ENCODE data around the gene CHI3L1.

Gene CHI3L1

DNA sequence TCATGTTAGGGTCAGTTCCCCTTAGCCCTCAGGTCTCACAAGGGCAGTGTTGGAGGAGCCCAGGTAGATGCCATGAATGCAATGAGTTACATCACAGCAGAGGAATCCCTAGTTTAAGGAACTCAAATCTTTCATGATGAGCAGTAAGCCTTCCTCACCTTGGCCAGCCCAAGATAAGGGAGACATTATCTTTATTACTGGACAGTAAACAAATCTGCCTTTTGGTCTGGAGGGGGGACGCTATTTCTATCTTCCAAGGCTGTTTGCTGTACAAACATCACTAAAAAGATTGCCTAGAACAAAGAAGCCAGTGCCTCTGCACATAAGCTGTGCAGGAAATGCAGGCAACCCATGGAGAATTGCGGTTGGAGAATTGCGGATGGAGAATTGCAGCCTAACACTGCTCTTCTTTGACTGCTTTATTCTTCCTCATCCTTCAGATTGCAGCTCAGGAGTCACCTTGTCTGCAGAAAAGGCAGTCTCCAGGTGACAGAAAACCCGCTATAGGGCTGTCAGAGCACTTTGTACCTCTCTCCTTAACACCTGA is 2.3 kb upstream of the CHI3L1 start:
- H3K27me3 ChIP-seq (ENCODE audit: control insufficient read depth, insufficient read depth, low read length), result no peaks in the 10 kb centered on the region
- no peak overlapping the region for H3K9ac ChIP-seq
- TF ChIP-seq CTCF (IDR thresholded peaks at IDR 0.05), result no peak
- H2AFZ ChIP-seq, result no peak overlapping the region
- H3K4me2 ChIP-seq (ENCODE audit: low read length), result no peak overlapping the region
- no peak overlapping the region for H3K27ac ChIP-seq
- H3K9me3 ChIP-seq (ENCODE audit: control insufficient read depth, low read length), result no peaks in the 10 kb centered on the region
- no peaks in the 10 kb centered on the region for H3K4me1 ChIP-seq
- H3K79me2 ChIP-seq, result no peaks in the 10 kb centered on the region
- H3K4me3 ChIP-seq (ENCODE audit: low read depth, low read length), result no peak overlapping the region
- H3K36me3 ChIP-seq (ENCODE audit: control insufficient read depth, insufficient read depth, low read length), result no peaks in the 10 kb centered on the region

DNA sequence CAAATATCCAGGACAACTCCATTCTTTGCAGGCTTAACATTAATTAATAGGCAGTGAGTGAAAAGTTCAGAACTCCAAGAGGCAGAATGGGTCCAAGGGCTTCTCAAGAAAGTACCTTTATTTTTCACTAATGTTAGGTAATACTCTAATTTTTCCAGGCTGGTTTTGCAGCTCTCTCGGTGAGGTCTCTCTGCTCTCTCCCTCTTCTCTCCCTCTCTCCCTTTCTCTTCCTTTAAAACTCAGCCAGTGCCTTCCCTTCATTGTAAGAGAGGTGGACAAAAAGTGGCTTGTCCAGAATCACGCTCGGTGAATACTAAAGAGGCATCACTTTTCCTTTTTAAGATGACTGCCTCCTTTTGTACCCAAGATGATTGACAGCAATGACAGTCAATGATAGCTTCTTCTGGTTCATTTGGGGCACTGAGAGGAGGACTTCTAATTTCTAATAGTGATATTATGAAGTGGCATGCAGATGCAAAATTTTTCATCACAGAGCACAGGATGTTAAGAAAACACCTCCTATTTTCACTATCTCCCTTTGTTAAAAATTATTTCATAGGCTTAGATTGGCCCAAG is 1.3 kb upstream of the CHI3L1 start:
- H3K36me3 ChIP-seq (ENCODE audit: control insufficient read depth, insufficient read depth, low read length), result no peaks in the 10 kb centered on the region
- H3K4me2 ChIP-seq (ENCODE audit: low read length), result no peak overlapping the region
- H3K4me3 ChIP-seq (ENCODE audit: low read depth, low read length), result no peak overlapping the region
- no peak overlapping the region for H3K9ac ChIP-seq
- H3K4me1 ChIP-seq, result no peaks in the 10 kb centered on the region
- no peaks in the 10 kb centered on the region for H3K9me3 ChIP-seq (ENCODE audit: control insufficient read depth, low read length)
- no peak for TF ChIP-seq CTCF (IDR thresholded peaks at IDR 0.05)
- no peaks in the 10 kb centered on the region for H3K79me2 ChIP-seq
- H3K27ac ChIP-seq, result no peak overlapping the region
- no peak overlapping the region for H2AFZ ChIP-seq
- no peaks in the 10 kb centered on the region for H3K27me3 ChIP-seq (ENCODE audit: control insufficient read depth, insufficient read depth, low read length)

DNA sequence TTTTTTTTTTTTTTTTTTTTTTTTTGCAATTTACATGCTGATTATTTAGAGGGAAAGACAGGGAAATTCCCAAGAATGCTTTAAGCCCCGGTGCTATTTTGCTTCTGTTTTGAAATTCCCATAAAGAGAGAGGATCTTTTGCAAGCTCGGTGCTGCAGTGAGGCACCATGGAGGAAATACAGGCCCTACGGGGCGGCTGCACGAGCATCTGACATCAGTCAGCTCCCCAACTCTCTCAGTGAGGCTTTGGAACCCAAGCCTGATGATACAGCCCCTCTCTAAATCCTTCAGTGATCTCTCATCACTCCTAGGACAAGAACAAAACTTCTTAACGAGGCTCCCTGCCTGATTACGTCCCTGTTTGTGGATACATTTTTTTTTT is 791 bp upstream of the CHI3L1 start:
- Histone ChIP-seq H3K4me2 (ENCODE audit: low read length) (no peak overlapping the region), H2AFZ (no peak overlapping the region), H3K4me3 (ENCODE audit: low read depth, low read length) (no peak overlapping the region), H3K27ac (no peak overlapping the region), H3K4me1 (no peaks in the 10 kb centered on the region), H3K9ac (no peak overlapping the region), H3K9me3 (ENCODE audit: control insufficient read depth, low read length) (no peaks in the 10 kb centered on the region), H3K36me3 (ENCODE audit: control insufficient read depth, insufficient read depth, low read length) (no peaks in the 10 kb centered on the region), H3K27me3 (ENCODE audit: control insufficient read depth, insufficient read depth, low read length) (no peaks in the 10 kb centered on the region), H3K79me2 (no peaks in the 10 kb centered on the region)
- no peak for TF ChIP-seq CTCF (IDR thresholded peaks at IDR 0.05)

- no peak overlapping the region for H3K9ac ChIP-seq
- no peaks in the 10 kb centered on the region for H3K9me3 ChIP-seq (ENCODE audit: control insufficient read depth, low read length)
- H3K4me2 ChIP-seq (ENCODE audit: low read length), result no peak overlapping the region
- TF ChIP-seq CTCF (IDR thresholded peaks at IDR 0.05), result no peak
- no peaks in the 10 kb centered on the region for H3K4me1 ChIP-seq
- no peak overlapping the region for H2AFZ ChIP-seq
- no peak overlapping the region for H3K4me3 ChIP-seq (ENCODE audit: low read depth, low read length)
- no peak overlapping the region for H3K27ac ChIP-seq
- H3K79me2 ChIP-seq, result no peaks in the 10 kb centered on the region
- H3K36me3 ChIP-seq (ENCODE audit: control insufficient read depth, insufficient read depth, low read length), result no peaks in the 10 kb centered on the region
- no peaks in the 10 kb centered on the region for H3K27me3 ChIP-seq (ENCODE audit: control insufficient read depth, insufficient read depth, low read length)
Measured at GRCh38 chr1:203186091-203186445, 436 bp downstream of the CHI3L1 start.

DNA sequence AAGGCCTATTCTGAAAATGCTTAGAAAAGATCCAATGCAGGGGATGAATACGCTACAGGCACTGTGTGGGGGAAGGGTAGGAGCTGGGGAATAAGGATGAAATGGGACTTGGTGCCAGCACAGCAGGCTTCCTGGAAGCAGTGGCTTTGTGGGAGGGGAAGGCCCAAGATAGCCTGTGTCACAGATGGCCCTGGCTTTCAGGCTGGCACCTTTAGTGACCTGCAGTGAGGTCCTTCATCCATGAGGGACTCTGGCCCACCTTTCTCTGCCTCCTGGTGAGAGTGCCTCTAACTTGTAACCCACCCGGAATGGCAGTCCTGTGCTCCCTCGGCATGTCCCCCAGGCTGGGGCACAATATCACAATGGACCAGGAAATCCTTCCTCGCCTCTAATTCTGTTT is 919 bp downstream of the CHI3L1 start:
- H3K4me1 ChIP-seq, result no peaks in the 10 kb centered on the region
- H3K27me3 ChIP-seq (ENCODE audit: control insufficient read depth, insufficient read depth, low read length), result no peaks in the 10 kb centered on the region
- no peaks in the 10 kb centered on the region for H3K36me3 ChIP-seq (ENCODE audit: control insufficient read depth, insufficient read depth, low read length)
- no peak for TF ChIP-seq CTCF (IDR thresholded peaks at IDR 0.05)
- H3K9me3 ChIP-seq (ENCODE audit: control insufficient read depth, low read length), result no peaks in the 10 kb centered on the region
- H3K4me3 ChIP-seq (ENCODE audit: low read depth, low read length), result no peak overlapping the region
- no peaks in the 10 kb centered on the region for H3K79me2 ChIP-seq
- H3K4me2 ChIP-seq (ENCODE audit: low read length), result no peak overlapping the region
- no peak overlapping the region for H3K9ac ChIP-seq
- H2AFZ ChIP-seq, result no peak overlapping the region
- H3K27ac ChIP-seq, result no peak overlapping the region
